ENCODE data around the gene HTRA2. TPM values are rescaled to one million over a fixed set of nuclear protein-coding genes. Genes with fewer than 3 reads are reported as not detected.
A peak's percentile ranks its signal among the peaks of the same experiment; 100 is the strongest.

HTRA2 gene
- total and polyA plus RNA-seq, 4 donors, result 13.3 to 81.8 (median 18.5) TPM

DNA sequence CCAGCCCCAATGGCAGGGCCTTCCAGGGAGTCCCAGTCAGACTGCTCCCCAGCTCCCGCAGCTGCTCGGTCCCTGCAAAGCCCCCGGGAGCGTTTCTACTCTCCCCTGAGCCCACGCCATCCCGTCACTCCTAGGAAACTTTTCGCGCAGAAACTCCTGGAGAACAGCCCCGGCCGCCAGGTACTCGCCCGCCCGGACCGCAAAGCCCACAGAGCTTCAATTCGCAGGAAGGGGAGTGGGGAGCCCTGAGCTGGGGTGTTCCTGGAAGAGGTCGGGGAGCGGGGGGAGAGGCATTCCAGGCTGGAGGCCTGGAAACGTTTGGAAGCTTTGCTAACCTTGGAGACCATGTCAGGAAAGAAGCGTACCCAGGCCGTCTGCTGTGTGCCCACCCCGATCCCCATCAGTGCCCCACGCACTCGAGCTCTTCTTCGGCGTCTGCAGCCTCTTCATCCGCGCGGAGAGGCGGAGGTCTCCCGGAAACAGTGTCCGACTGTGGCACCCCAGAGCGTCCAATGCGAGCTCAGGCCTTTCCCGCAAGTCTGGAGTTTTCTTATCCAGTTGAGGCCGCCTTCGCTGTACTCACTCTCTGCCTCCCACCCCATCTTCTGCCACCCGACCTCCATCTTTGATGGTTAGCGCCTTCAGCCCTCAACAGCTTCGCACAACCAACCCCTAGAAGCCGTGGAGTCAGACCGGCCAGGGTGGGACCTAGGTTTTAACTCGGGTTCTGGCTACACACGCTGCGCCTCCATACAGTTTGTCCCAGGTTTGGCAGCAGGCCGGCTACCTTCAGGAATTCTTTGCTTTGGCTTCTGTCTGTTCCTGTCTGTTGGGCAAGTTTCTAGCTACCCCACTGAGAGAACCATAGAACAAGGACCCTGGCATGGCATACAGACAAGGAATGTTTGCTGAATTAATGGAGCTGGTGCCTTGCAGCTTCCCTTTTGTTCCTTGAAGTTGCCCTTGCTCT lies 25.9 kb upstream of the HTRA2 start:
- H3K9ac ChIP-seq (ENCODE audit: low read depth in 1 of 2, low read length in 2 of 2), result peak overlapping the region; percentile 69 to 71
- DNase-seq (ENCODE audit: low spot score), result no peak
- H3K27me3 ChIP-seq (ENCODE audit: control insufficient read depth in 4 of 4, insufficient read depth in 4 of 4, low read length in 3 of 4), result no peaks in the 10 kb centered on the region
- 25% methylated on average over 45 of the region's 45 CpGs for WGBS
- peaks cover 0 to 6% (median 4%) of the 10 kb centered on the region in 4 donors for H3K36me3 ChIP-seq (ENCODE audit: control insufficient read depth in 4 of 4, insufficient read depth in 3 of 4, low read depth in 1 of 4, low read length in 3 of 4)
- H3K4me1 ChIP-seq (ENCODE audit: control insufficient read depth in 4 of 4, insufficient read depth in 4 of 4, low read length in 3 of 4), result peaks cover 20 to 75% (median 61%) of the 10 kb centered on the region in 4 donors
- H3K9me3 ChIP-seq (ENCODE audit: control insufficient read depth in 4 of 4, low read length in 3 of 4), result no peaks in the 10 kb centered on the region
- H3K4me3 ChIP-seq (ENCODE audit: low read depth in 1 of 3, low read length in 3 of 3), result peak overlapping the region; percentile 76 to 97 (median 89)
- peak; percentile 54 for TF ChIP-seq YY1 (IDR thresholded peaks at IDR 0.05)
- no peak for TF ChIP-seq ATF3 (IDR thresholded peaks at IDR 0.05)
- H3K27ac ChIP-seq (ENCODE audit: low read depth in 1 of 2, low read length in 2 of 2), result peak overlapping the region; percentile 87 to 93

DNA sequence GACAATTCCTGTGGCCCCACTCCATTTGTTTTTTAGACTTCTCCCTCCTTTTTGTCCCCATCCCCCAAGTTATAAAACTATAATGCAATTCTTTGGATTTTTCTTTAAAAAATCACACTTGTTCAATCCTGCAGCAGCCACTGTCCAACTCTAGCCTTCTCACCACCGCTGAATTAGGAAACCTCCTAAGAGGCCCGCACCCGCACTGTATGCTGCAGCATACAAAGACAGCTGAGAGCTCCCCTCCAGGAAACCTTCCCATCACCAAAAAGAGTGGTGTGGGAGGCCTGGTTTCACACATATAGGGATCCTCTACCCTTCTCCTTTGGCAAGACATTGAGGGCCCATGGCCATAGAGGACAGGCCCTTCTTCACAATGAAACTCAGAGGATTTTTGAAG lies 25.1 kb upstream of the HTRA2 start:
- DNase-seq (ENCODE audit: low spot score), result no peak
- Histone ChIP-seq H3K9ac (ENCODE audit: low read depth in 1 of 2, low read length in 2 of 2) (no peak overlapping the region), H3K27me3 (ENCODE audit: control insufficient read depth in 4 of 4, insufficient read depth in 4 of 4, low read length in 3 of 4) (no peaks in the 10 kb centered on the region), H3K27ac (ENCODE audit: low read depth in 1 of 2, low read length in 2 of 2) (no peak overlapping the region), H3K4me3 (ENCODE audit: low read depth in 1 of 3, low read length in 3 of 3) (peak overlapping the region in 2 of 3 donors; percentile 76 to 97), H3K36me3 (ENCODE audit: control insufficient read depth in 4 of 4, insufficient read depth in 3 of 4, low read depth in 1 of 4, low read length in 3 of 4) (peaks cover 0 to 6% (median 4%) of the 10 kb centered on the region in 4 donors), H3K9me3 (ENCODE audit: control insufficient read depth in 4 of 4, low read length in 3 of 4) (no peaks in the 10 kb centered on the region), H3K4me1 (ENCODE audit: control insufficient read depth in 4 of 4, insufficient read depth in 4 of 4, low read length in 3 of 4) (peaks cover 16 to 70% (median 56%) of the 10 kb centered on the region in 4 donors)
- TF ChIP-seq FOXA2 (IDR thresholded peaks at IDR 0.05) (no peak), GABPA (IDR thresholded peaks at IDR 0.05 in 1 of 2, conservative IDR thresholded peaks at IDR 0.05 in 1 of 2) (no peak), RXRA (IDR thresholded peaks at IDR 0.05) (no peak), CTCF (IDR thresholded peaks at IDR 0.05; ENCODE audit: low read depth, low read length, missing input control) (no peak), NR2F2 (IDR thresholded peaks at IDR 0.05) (no peak), HNF4A (conservative IDR thresholded peaks at IDR 0.05) (no peak), YY1 (IDR thresholded peaks at IDR 0.05) (no peak), FOXA1 (IDR thresholded peaks at IDR 0.05) (no peak), ATF3 (IDR thresholded peaks at IDR 0.05) (no peak), EGR1 (IDR thresholded peaks at IDR 0.05; ENCODE audit: low read depth in 2 of 2) (no peak), SP1 (IDR thresholded peaks at IDR 0.05) (no peak), MAX (IDR thresholded peaks at IDR 0.05) (no peak), RAD21 (IDR thresholded peaks at IDR 0.05) (no peak), HNF4G (IDR thresholded peaks at IDR 0.05) (no peak), TAF1 (conservative IDR thresholded peaks at IDR 0.05) (no peak)
- TF ChIP-seq, protein P1, sequence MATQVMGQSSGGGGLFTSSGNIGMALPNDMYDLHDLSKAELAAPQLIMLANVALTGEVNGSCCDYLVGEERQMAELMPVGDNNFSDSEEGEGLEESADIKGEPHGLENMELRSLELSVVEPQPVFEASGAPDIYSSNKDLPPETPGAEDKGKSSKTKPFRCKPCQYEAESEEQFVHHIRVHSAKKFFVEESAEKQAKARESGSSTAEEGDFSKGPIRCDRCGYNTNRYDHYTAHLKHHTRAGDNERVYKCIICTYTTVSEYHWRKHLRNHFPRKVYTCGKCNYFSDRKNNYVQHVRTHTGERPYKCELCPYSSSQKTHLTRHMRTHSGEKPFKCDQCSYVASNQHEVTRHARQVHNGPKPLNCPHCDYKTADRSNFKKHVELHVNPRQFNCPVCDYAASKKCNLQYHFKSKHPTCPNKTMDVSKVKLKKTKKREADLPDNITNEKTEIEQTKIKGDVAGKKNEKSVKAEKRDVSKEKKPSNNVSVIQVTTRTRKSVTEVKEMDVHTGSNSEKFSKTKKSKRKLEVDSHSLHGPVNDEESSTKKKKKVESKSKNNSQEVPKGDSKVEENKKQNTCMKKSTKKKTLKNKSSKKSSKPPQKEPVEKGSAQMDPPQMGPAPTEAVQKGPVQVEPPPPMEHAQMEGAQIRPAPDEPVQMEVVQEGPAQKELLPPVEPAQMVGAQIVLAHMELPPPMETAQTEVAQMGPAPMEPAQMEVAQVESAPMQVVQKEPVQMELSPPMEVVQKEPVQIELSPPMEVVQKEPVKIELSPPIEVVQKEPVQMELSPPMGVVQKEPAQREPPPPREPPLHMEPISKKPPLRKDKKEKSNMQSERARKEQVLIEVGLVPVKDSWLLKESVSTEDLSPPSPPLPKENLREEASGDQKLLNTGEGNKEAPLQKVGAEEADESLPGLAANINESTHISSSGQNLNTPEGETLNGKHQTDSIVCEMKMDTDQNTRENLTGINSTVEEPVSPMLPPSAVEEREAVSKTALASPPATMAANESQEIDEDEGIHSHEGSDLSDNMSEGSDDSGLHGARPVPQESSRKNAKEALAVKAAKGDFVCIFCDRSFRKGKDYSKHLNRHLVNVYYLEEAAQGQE (IDR thresholded peaks at IDR 0.05), result no peak
- TF ChIP-seq, protein P2, sequence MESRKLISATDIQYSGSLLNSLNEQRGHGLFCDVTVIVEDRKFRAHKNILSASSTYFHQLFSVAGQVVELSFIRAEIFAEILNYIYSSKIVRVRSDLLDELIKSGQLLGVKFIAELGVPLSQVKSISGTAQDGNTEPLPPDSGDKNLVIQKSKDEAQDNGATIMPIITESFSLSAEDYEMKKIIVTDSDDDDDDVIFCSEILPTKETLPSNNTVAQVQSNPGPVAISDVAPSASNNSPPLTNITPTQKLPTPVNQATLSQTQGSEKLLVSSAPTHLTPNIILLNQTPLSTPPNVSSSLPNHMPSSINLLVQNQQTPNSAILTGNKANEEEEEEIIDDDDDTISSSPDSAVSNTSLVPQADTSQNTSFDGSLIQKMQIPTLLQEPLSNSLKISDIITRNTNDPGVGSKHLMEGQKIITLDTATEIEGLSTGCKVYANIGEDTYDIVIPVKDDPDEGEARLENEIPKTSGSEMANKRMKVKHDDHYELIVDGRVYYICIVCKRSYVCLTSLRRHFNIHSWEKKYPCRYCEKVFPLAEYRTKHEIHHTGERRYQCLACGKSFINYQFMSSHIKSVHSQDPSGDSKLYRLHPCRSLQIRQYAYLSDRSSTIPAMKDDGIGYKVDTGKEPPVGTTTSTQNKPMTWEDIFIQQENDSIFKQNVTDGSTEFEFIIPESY (IDR thresholded peaks at IDR 0.05), result no peak
- WGBS, result 88% methylated on average over 3 of the region's 3 CpGs

Measured in liver (tissue), 9 donors.